ENCODE measurements around the gene MDM1.
A peak's percentile ranks its signal among the peaks of the same experiment; 100 is the strongest.

MDM1 gene

GRCh38 chr12:68286396-68286795 is 45.8 kb downstream of the MDM1 start:
- Mint-ChIP-seq H3K4me1 (ENCODE audit: low read depth) (peaks cover 45% of the 10 kb centered on the region), H3K9me3 (no peaks in the 10 kb centered on the region), H3K36me3 (ENCODE audit: low read depth) (no peaks in the 10 kb centered on the region), H3K27ac (no peak overlapping the region), H3K27me3 (peaks cover 28% of the 10 kb centered on the region), H3K4me3 (no peak overlapping the region)
- no peak for DNase-seq

DNA sequence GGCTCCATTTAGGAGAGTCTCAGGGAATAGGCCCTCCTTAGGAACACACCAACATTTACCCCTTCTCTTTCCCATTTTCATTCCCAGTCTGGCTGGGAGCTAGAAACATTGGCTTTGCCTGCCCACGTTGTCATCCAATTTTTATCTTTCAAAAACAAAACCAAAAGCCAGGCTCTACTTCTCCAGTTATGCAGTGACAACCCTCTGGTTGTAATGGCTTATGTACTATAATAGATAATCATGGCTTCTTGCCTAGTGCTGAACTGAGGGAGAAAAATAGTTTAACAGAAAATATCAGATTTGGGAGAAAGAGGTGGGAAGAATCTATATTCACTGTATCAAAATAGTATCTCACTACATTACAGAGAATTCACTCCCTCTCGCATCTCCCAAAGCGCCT is 46.6 kb downstream of the MDM1 start:
- Mint-ChIP-seq H3K36me3 (ENCODE audit: low read depth) (no peaks in the 10 kb centered on the region), H3K4me3 (no peak overlapping the region), H3K27ac (no peak overlapping the region), H3K27me3 (peaks cover 28% of the 10 kb centered on the region), H3K4me1 (ENCODE audit: low read depth) (peaks cover 44% of the 10 kb centered on the region), H3K9me3 (no peaks in the 10 kb centered on the region)
- no peak for DNase-seq

DNA sequence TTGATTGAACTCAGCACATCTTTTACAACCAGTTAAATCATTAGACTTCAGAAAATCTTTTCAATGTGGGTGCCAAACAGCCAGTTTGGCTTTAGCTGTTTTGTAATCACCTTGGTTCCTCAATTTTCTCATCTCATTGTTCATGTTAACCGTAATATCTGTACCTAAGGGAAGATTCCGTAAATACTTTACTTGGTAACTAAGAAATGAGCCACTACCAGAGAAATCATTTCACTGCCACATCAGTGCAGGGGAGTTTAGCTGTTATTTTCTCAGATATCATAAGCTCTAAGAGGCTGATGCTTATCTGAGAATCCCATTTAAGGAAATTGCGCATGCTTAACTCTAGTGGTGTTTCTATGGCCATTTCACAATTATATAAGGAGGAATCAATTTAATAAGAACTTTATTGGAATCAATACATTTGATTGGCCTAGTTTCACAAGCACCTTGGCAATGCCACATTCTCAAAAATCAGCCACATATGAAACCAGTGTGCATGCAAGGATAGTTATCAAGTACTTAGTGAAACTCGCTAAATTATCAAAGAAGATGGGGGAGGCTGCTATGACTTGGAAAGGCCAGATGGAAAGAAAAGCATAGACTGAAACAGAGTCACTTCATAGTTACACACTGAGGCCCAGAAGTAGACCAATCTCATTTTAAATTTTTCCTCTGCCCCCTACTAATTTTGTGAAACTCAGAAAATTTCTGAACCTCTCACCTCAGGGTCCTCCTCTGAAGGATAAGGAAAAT is 50.7 kb downstream of the MDM1 start:
- no peak overlapping the region for H3K4me3 Mint-ChIP-seq

DNA sequence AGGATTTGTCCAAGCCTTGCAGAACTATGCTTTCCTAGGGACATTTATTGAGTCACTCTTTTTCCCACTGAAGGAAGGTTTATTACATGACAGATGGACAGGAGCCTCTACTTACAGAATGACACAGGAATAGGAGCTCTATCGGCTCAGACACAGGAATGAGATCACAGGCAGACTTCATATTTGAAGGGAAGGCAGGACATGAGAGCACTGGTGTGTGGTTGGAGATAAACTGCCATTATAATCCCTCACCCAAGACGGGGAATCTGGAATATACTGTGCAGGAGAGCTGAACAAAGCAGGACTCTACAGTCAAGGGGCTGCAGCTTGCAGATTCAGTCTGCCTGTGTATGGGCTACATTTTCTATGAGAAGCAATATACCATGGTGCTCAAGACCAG is 51.9 kb downstream of the MDM1 start:
- Mint-ChIP-seq H3K4me3 (no peak overlapping the region), H3K27ac (no peak overlapping the region), H3K27me3 (peaks cover 25% of the 10 kb centered on the region), H3K9me3 (no peaks in the 10 kb centered on the region), H3K4me1 (ENCODE audit: low read depth) (peaks cover 53% of the 10 kb centered on the region), H3K36me3 (ENCODE audit: low read depth) (no peaks in the 10 kb centered on the region)
- no peak for DNase-seq

More for the DNA sequence above, 50.7 kb downstream of the MDM1 start:
- no peak for DNase-seq
- H3K9me3 Mint-ChIP-seq, result no peaks in the 10 kb centered on the region
- peak overlapping the region; percentile 26 for H3K27ac Mint-ChIP-seq
- peaks cover 48% of the 10 kb centered on the region for H3K4me1 Mint-ChIP-seq (ENCODE audit: low read depth)
- peaks cover 22% of the 10 kb centered on the region for H3K27me3 Mint-ChIP-seq
- no peaks in the 10 kb centered on the region for H3K36me3 Mint-ChIP-seq (ENCODE audit: low read depth)

DNA sequence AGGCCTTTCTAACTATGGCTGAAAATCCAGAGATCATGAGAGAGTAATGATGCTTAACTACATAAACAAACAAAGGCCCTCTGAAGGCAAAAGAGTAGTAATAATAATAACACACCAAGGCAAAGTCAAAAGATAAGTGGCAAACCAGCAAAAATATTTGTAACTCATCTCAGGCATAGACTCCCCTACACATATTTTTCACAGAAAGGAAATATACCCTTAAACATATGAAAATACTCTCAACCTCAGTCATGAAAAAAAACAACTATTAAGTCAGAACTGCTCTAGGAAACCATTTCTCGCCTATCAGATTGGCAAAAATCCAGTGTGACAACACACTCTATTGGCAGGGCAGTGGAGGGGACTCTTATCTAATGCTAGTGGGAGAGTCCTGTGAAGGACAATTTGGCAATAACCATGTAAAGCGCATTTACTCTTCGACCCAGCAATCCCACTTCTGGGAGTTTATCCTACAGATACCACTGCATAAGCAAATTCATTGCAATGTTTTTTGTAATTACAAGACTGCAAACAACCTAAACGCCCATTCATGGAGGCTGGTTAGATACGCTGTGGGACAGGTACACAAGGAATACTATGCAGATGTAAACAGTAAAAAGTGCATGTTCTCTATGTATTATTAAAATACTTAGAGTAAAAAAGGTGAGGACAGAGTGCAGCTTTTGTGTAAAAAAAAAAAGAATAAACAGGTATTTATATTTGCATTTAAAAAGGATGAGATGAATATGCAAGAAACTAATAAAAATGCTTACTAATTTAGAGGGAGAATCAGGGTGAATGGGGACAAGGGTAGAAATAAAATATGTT is 52.7 kb downstream of the MDM1 start:
- H3K4me3 Mint-ChIP-seq, result no peak overlapping the region
- no peak for DNase-seq
- peaks cover 53% of the 10 kb centered on the region for H3K4me1 Mint-ChIP-seq (ENCODE audit: low read depth)

GRCh38 chr12:68276402-68276930 is 55.7 kb downstream of the MDM1 start:
- no peak for DNase-seq

More for the DNA sequence above, 52.7 kb downstream of the MDM1 start:
- H3K36me3 Mint-ChIP-seq (ENCODE audit: low read depth), result no peaks in the 10 kb centered on the region
- no peaks in the 10 kb centered on the region for H3K9me3 Mint-ChIP-seq
- peaks cover 22% of the 10 kb centered on the region for H3K27me3 Mint-ChIP-seq
- no peak overlapping the region for H3K27ac Mint-ChIP-seq

DNA sequence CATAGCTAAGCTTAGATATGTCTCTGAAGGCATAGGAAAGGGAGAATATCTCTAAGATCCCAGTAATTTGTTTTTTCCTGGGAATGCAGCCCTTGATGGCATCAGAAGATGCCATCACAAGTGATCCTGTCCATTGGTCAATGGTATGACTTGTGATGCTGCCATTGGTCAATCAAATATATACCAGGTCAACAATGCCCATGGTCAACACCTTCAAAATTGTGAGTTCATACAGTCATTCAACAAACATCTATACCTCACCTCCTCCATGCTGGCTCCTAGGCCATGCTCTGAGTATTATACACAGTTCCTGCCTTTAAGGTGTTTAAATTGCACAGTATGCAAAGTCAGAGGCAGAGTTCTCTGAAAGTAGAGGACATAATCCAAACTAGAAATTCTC is 59.4 kb downstream of the MDM1 start:
- peaks cover 38% of the 10 kb centered on the region for H3K4me1 Mint-ChIP-seq (ENCODE audit: low read depth)
- H3K36me3 Mint-ChIP-seq (ENCODE audit: low read depth), result no peaks in the 10 kb centered on the region
- DNase-seq, result no peak
- H3K4me3 Mint-ChIP-seq, result no peak overlapping the region
- no peaks in the 10 kb centered on the region for H3K9me3 Mint-ChIP-seq
- H3K27ac Mint-ChIP-seq, result no peak overlapping the region
- H3K27me3 Mint-ChIP-seq, result peaks cover 36% of the 10 kb centered on the region

More at GRCh38 chr12:68276402-68276930, 55.7 kb downstream of the MDM1 start:
- Mint-ChIP-seq H3K27ac (no peak overlapping the region), H3K4me3 (no peak overlapping the region), H3K27me3 (peaks cover 12% of the 10 kb centered on the region), H3K9me3 (no peaks in the 10 kb centered on the region), H3K4me1 (ENCODE audit: low read depth) (peaks cover 41% of the 10 kb centered on the region), H3K36me3 (ENCODE audit: low read depth) (no peaks in the 10 kb centered on the region)

DNA sequence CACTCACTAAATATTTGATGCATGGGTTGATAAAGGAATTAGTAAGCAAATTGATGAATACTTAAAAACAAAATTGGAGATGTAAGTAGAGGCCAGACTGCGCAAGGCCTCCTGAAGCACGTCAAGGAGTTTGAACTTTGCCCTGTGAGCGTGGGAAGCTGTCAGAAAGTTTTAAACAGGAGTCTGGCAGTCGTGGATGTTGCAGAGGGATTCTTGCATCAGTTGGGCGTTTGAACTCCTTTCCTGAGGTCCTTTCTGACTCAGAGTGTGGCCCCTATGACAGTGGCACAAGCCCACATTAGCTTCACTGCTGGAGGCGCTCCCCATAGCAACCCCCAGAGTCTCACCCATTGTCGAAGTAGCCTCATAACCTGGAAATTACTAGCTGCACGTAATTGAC is 60.8 kb downstream of the MDM1 start:
- no peaks in the 10 kb centered on the region for H3K36me3 Mint-ChIP-seq (ENCODE audit: low read depth)
- no peak for DNase-seq
- H3K4me1 Mint-ChIP-seq (ENCODE audit: low read depth), result peaks cover 32% of the 10 kb centered on the region
- H3K9me3 Mint-ChIP-seq, result no peaks in the 10 kb centered on the region
- no peak overlapping the region for H3K27ac Mint-ChIP-seq
- peaks cover 35% of the 10 kb centered on the region for H3K27me3 Mint-ChIP-seq
- H3K4me3 Mint-ChIP-seq, result no peak overlapping the region

DNA sequence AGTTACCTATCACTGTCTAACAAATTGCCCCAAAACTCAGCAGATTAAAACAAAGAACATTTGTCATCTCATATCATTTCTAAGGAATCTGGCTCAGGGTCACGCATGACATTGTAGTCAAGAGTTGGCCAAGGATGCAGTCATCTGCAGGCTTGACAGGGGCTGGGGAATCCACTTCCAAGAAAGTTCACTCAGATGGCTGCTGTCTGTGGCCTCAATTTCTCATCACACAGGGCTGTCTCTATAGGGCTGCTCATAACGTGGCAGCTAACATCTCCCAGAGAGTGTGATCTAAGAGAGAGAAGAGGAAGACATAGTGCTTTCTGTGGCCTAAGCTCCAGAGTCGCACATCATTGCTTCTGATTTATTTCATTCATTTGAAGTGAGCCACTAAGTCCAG is 61.8 kb downstream of the MDM1 start:
- Mint-ChIP-seq H3K4me1 (ENCODE audit: low read depth) (peaks cover 30% of the 10 kb centered on the region), H3K9me3 (no peaks in the 10 kb centered on the region), H3K27me3 (peaks cover 31% of the 10 kb centered on the region), H3K36me3 (ENCODE audit: low read depth) (no peaks in the 10 kb centered on the region), H3K27ac (no peak overlapping the region), H3K4me3 (no peak overlapping the region)
- no peak for DNase-seq

- peaks cover 34% of the 10 kb centered on the region for H3K4me1 Mint-ChIP-seq (ENCODE audit: low read depth)
- no peaks in the 10 kb centered on the region for H3K9me3 Mint-ChIP-seq
- H3K27ac Mint-ChIP-seq, result no peak overlapping the region
- peaks cover 32% of the 10 kb centered on the region for H3K27me3 Mint-ChIP-seq
- no peak overlapping the region for H3K4me3 Mint-ChIP-seq
- H3K36me3 Mint-ChIP-seq (ENCODE audit: low read depth), result no peaks in the 10 kb centered on the region
- DNase-seq, result no peak
Measured at GRCh38 chr12:68269779-68270178, 62.4 kb downstream of the MDM1 start.

- Mint-ChIP-seq H3K27ac (no peak overlapping the region), H3K4me3 (no peak overlapping the region), H3K9me3 (no peaks in the 10 kb centered on the region)
Measured at GRCh38 chr12:68268967-68269366, 63.2 kb downstream of the MDM1 start.

GRCh38 chr12:68267892-68268396 is 64.2 kb downstream of the MDM1 start:
- Mint-ChIP-seq H3K4me1 (ENCODE audit: low read depth) (peaks cover 41% of the 10 kb centered on the region), H3K27me3 (peaks cover 46% of the 10 kb centered on the region), H3K9me3 (no peaks in the 10 kb centered on the region), H3K36me3 (ENCODE audit: low read depth) (no peaks in the 10 kb centered on the region), H3K4me3 (no peak overlapping the region), H3K27ac (peak overlapping the region; percentile 37)
- DNase-seq, result no peak

More at GRCh38 chr12:68268967-68269366, 63.2 kb downstream of the MDM1 start:
- no peak for DNase-seq
- Mint-ChIP-seq H3K27me3 (peaks cover 40% of the 10 kb centered on the region), H3K4me1 (ENCODE audit: low read depth) (peaks cover 41% of the 10 kb centered on the region), H3K36me3 (ENCODE audit: low read depth) (no peaks in the 10 kb centered on the region)

GRCh38 chr12:68264857-68265256 is 67.3 kb downstream of the MDM1 start:
- no peak overlapping the region for H3K27ac Mint-ChIP-seq
- H3K36me3 Mint-ChIP-seq (ENCODE audit: low read depth), result no peaks in the 10 kb centered on the region
- H3K27me3 Mint-ChIP-seq, result peaks cover 38% of the 10 kb centered on the region
- no peaks in the 10 kb centered on the region for H3K9me3 Mint-ChIP-seq
- DNase-seq, result no peak
- H3K4me3 Mint-ChIP-seq, result no peak overlapping the region
- peaks cover 63% of the 10 kb centered on the region for H3K4me1 Mint-ChIP-seq (ENCODE audit: low read depth)

- H3K9me3 Mint-ChIP-seq, result no peaks in the 10 kb centered on the region
- H3K4me3 Mint-ChIP-seq, result no peak overlapping the region
- DNase-seq, result no peak
- peaks cover 32% of the 10 kb centered on the region for H3K27me3 Mint-ChIP-seq
- no peaks in the 10 kb centered on the region for H3K36me3 Mint-ChIP-seq (ENCODE audit: low read depth)
- H3K4me1 Mint-ChIP-seq (ENCODE audit: low read depth), result peaks cover 64% of the 10 kb centered on the region
- H3K27ac Mint-ChIP-seq, result no peak overlapping the region
Measured at GRCh38 chr12:68264158-68264855, 67.9 kb downstream of the MDM1 start.

Measured in activated T-cell treated with anti-CD3 and anti-CD28 coated beads, Interleukin-2, amount 50 U/mL, for 24 hours (primary cell).